NT2/D1 (cell line): ENCODE results near the gene PRIMA1.

ENCODE experiments used
- DNase-seq: peaks from one replicate; pipeline ENCODE4 v3.0.0-alpha.2; 2011; ENCODE audit warnings: low read depth, low spot score
- H3K27me3 ChIP-seq: 2 replicates; pipeline ENCODE4 v1.6.0; 2011; ENCODE audit warnings: mild to moderate bottlenecking; ENCODE audit not compliant: insufficient read length, insufficient read depth
- H3K36me3 ChIP-seq: 2 replicates; pipeline ENCODE4 v1.6.1; 2011; ENCODE audit warnings: mild to moderate bottlenecking, low read length, mixed read lengths; ENCODE audit not compliant: insufficient read depth, insufficient read length
- H3K4me1 ChIP-seq: 2 replicates; pipeline ENCODE4 v1.5.1; 2011; ENCODE audit not compliant: insufficient read depth, insufficient read length
- H3K4me3 ChIP-seq: 2 replicates; pipeline ENCODE4 v1.5.1; 2011; ENCODE audit warnings: low read depth; ENCODE audit not compliant: insufficient read length
- H3K9ac ChIP-seq: 2 replicates; pipeline ENCODE4 v1.6.0; 2011; ENCODE audit warnings: low read depth; ENCODE audit not compliant: insufficient read length
- H3K9me3 ChIP-seq: 2 replicates; pipeline ENCODE4 v1.5.1; 2011; ENCODE audit warnings: mild to moderate bottlenecking, low read length; ENCODE audit not compliant: insufficient read depth
- SUZ12 ChIP-seq: IDR thresholded peaks from 2 replicates; pipeline ENCODE4 v1.6.1; 2011; ENCODE audit not compliant: insufficient read length, insufficient read depth; ENCODE audit errors: extremely low read depth
- YY1 ChIP-seq: IDR thresholded peaks from 2 replicates; pipeline ENCODE4 v1.6.1; 2011; ENCODE audit not compliant: insufficient read length, insufficient read depth
- ZNF274 ChIP-seq: IDR thresholded peaks from 2 replicates; pipeline ENCODE4 v1.6.1; 2011; ENCODE audit warnings: mild to moderate bottlenecking, low read depth, low read length

Gene PRIMA1

DNA sequence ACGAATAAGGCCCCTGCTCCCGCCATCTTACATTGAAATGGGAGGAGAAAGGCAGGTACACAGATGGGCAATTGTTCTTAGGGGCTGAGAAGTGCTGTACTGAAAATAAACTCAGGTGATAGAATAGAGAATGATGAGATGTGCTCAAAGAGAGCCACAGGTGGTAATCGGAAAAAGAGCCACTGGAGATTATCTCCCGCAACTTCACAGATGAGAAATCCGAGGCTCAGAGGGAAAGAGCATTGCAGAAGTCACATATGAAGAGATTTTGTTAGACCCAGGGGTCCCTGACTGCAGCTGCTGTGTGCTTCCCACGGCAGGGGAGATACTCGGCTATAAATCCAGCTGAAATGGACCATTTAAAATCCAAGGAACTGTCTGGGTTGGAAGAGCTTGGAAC is 73.7 kb downstream of the PRIMA1 start:
- peaks cover 7% of the 10 kb centered on the region for H3K4me1 ChIP-seq
- no peaks in the 10 kb centered on the region for H3K9me3 ChIP-seq
- H3K9ac ChIP-seq: no peak overlapping the region
- H3K4me3 ChIP-seq: no peak overlapping the region
- no peaks in the 10 kb centered on the region for H3K27me3 ChIP-seq
- no peak for DNase-seq
- no peak for TF ChIP-seq SUZ12
- TF ChIP-seq ZNF274: no peak
- no peak for TF ChIP-seq YY1
- no peaks in the 10 kb centered on the region for H3K36me3 ChIP-seq

DNA sequence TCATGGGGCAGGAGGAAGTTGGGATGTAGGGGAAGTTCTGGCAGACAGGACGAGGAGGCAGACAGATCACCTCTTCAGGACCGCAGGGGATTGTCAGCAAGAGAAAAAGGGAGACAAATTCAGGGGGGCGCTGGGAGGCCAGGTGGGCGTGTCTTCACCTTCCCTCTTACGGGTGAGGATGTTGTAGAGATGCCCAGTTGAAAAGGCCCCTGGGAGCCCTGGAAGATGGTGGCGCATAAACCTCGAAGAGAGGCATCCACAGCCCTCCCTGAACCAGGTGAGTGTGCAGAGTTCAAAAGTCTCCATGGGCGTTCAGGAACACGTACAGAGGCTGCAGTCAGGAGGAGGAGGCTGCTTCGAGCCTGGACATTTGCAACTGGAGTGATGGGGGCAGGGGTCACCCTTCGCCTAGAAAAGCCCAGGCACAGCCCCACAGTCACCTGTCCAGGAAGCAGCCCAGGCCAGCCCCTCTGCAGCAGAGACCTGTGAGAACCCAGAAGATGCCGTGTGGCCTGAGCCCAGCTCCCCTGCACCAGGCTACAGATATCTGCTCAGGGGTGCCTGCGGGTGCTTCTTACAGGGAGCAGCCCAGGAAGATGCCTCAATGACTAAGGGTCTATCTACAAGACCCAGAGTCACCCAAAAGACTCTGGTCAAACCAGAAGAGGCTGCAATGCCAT is 74.4 kb downstream of the PRIMA1 start:
- Histone ChIP-seq H3K27me3 (no peaks in the 10 kb centered on the region), H3K4me1 (peaks cover 8% of the 10 kb centered on the region), H3K4me3 (no peak overlapping the region), H3K9ac (no peak overlapping the region), H3K9me3 (no peaks in the 10 kb centered on the region), H3K36me3 (no peaks in the 10 kb centered on the region)
- DNase-seq: no peak
- no peak for TF ChIP-seq SUZ12
- no peak for TF ChIP-seq ZNF274
- no peak for TF ChIP-seq YY1

DNA sequence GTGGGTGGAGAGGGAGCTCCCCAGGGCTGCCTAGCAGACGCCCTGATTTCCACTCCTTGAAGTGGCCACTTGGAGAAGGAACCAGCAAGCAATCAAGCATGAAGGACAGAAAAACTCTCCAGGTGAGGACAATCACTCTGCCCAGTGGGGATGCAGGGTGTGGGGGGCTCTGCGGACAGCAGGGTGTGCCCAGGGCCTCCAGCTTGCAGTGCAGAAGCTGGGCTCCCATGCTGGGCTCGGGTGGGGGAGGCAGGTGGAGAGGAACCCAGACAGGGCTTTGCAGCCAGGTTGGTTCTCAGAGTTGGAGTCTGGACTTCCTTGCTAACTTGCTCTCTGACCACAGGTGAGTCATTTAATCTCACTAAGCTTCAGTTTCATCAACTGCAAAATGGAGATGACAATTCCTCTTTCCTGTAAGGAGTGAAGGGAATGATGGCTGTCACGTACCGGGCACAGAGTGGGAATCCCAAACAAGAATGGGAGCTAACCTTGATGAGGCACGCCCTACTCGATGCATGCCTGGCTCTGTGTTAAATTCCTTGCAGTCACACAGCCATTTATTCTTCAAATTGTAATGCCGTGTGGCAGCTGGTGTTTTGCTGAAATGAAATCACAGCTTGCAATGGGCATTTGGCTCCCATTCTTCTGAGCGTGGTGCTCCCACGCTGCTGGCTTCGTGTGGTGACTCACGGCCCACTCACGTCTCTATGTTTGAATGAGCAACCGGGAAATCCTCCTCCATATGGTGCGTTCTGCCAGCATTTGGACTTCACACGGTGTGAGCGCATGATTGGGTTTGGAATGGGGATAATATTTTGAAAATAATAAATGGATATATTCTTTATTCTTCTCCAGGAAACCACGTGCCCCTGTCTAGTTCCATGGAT is 75.2 kb downstream of the PRIMA1 start:
- Histone ChIP-seq H3K4me3 (no peak overlapping the region), H3K4me1 (peaks cover 8% of the 10 kb centered on the region), H3K9ac (no peak overlapping the region), H3K9me3 (no peaks in the 10 kb centered on the region), H3K27me3 (no peaks in the 10 kb centered on the region), H3K36me3 (no peaks in the 10 kb centered on the region)
- TF ChIP-seq YY1 (no peak), ZNF274 (no peak)
- DNase-seq: no peak

DNA sequence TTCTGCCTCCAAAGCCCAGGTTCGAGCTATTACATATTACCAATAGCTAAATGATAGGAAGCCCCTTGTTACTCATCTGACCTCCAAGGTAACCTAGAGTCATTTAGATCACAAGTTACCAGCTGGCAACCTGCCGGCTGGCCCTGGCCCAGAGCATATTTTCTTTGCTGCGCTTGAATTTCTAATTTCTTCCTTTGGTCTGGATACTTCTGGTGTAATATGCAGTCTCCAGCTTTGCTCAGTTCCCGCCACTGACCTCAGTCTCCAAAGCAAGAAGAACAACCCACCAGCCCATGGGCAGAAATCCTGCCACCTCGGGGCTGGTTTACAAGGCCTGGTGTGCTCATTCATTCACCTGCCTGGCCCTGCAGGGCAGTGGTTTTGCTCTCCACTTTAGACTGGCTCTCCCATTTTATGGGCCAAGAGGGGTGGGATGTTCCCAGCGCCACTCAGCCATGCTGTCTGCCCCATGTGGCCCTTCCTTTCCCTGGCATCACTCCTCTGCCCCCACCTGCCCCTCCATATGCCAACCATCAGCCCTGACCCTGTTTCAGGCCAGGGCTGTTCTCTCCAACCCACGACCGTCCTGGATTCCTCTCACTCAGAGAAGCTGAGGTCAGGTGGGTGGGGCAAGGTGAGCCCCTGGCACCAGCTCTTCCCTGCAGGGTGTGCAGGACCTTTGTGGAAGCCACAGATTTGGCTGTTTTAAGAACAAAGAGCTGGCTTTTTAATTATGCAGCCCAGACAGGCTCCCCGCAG is 76.0 kb downstream of the PRIMA1 start:
- no peak overlapping the region for H3K4me3 ChIP-seq
- H3K27me3 ChIP-seq: no peaks in the 10 kb centered on the region
- H3K36me3 ChIP-seq: no peaks in the 10 kb centered on the region
- no peak overlapping the region for H3K9ac ChIP-seq
- TF ChIP-seq SUZ12: no peak
- TF ChIP-seq ZNF274: no peak
- no peak for TF ChIP-seq YY1
- peaks cover 8% of the 10 kb centered on the region for H3K4me1 ChIP-seq
- no peaks in the 10 kb centered on the region for H3K9me3 ChIP-seq
- DNase-seq: no peak

DNA sequence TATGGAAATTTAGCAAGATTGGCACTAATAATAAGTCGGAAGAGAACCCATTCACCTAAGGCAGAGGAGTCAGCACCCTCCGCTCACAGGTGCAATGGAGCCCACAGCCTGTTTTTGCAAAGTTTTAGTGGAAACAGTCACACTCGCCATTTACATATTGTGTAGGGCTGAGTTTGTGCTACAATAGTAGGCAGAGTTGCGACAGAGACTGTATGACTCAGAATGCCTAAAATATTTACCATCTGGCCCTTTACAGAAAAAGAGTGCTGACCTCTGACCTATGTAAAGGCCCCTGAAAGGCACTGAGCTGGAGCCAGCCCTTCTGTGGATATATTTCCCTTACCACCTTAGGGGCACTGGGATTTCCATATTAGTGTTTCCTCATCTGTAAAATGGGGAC is 79.0 kb downstream of the PRIMA1 start:
- no peak for TF ChIP-seq ZNF274
- TF ChIP-seq SUZ12: no peak
- no peak for TF ChIP-seq YY1
- Histone ChIP-seq H3K36me3 (no peaks in the 10 kb centered on the region), H3K9ac (no peak overlapping the region), H3K27me3 (no peaks in the 10 kb centered on the region), H3K4me1 (peaks cover 8% of the 10 kb centered on the region), H3K4me3 (no peak overlapping the region), H3K9me3 (no peaks in the 10 kb centered on the region)
- no peak for DNase-seq

DNA sequence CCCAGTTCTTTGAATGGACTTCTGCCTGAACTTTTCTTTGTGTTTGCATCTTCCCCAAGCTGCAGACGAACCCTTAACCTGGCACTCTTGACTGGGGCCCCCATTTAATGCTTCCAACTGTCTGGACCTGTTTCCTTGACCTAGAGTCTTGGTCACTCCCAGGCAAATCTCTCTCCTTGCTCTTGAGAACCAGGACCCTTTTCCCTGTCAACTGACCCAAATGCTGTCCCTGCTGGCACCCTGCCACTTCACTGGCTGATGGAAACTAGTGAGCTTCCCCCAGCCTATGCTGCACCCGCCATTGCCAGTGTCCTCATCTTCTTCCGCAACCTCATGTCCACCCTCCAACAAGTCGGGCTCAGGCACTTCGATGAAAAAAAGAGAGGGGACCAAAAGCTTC is 79.5 kb downstream of the PRIMA1 start:
- Histone ChIP-seq H3K4me3 (no peak overlapping the region), H3K9ac (no peak overlapping the region), H3K4me1 (peaks cover 8% of the 10 kb centered on the region), H3K36me3 (no peaks in the 10 kb centered on the region), H3K27me3 (no peaks in the 10 kb centered on the region), H3K9me3 (no peaks in the 10 kb centered on the region)
- no peak for DNase-seq
- TF ChIP-seq SUZ12 (no peak), YY1 (no peak), ZNF274 (no peak)

DNA sequence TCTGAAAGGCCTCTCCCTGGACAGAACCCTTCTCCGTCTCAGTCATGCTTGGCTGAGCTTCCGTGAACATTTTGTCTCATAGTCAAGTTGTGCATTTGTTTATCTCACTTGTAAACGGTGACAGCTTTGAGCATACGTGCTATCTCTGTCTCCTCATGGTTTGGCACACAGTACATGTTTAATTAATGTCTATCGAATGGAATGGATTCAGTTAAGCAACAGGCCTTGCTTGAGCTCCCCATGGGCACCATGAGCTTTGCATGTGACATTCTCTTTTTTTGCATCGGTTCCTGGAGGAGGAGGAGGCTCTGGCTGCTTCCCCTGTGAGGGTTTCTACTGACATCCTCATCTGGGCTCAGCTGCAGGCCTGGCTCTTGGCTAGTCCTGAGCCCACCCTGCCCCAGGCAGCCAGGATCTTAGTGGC is 80.0 kb downstream of the PRIMA1 start:
- Histone ChIP-seq H3K4me1 (peaks cover 8% of the 10 kb centered on the region), H3K27me3 (no peaks in the 10 kb centered on the region), H3K9ac (no peak overlapping the region), H3K9me3 (no peaks in the 10 kb centered on the region), H3K36me3 (no peaks in the 10 kb centered on the region), H3K4me3 (no peak overlapping the region)
- TF ChIP-seq ZNF274 (no peak), SUZ12 (no peak), YY1 (no peak)
- no peak for DNase-seq
